Activated CD4-positive, alpha-beta T cell treated with anti-CD3 and anti-CD28 coated beads for 36 hours (primary cell): ENCODE measurements around the gene PJA1. TPM values are rescaled to one million over a fixed set of nuclear protein-coding genes. Genes with fewer than 3 reads are reported as not detected.

Experiments
- ATAC-seq: fragments of 200-7000 bp; cut with Tn5 transposase; one replicate; pipeline ENCODE4 v1.10.0; 2021; ENCODE audit warnings: mild to moderate bottlenecking, moderate library complexity
- CTCF ChIA-PET: fragments of 350-600 bp; sonication (Branson Sonifier 250); formaldehyde crosslinking; loops from one replicate; lab custom pipeline; 2021; ENCODE audit warnings: antibody characterized with exemption; lab: Charles Lee
- POLR2A ChIA-PET: fragments of 350-600 bp; sonication (Branson Sonifier 250); formaldehyde crosslinking; loops from one replicate; lab custom pipeline; 2021; ENCODE audit warnings: antibody characterized with exemption, inconsistent platforms; lab: Charles Lee
- DNase-seq: peaks from one replicate; pipeline ENCODE4 v3.0.0-alpha.2; 2020
- H3K27ac Mint-ChIP-seq: one replicate; pipeline ENCODE4 v1.8.0; 2021; ENCODE audit warnings: mixed read lengths
- H3K27me3 Mint-ChIP-seq: one replicate; pipeline ENCODE4 v1.8.0; 2021; ENCODE audit warnings: mixed read lengths
- H3K36me3 Mint-ChIP-seq: one replicate; pipeline ENCODE4 v1.8.0; 2021; ENCODE audit warnings: low read depth, mixed read lengths
- H3K4me1 Mint-ChIP-seq: one replicate; pipeline ENCODE4 v1.8.0; 2021; ENCODE audit warnings: mixed read lengths
- H3K4me3 Mint-ChIP-seq: one replicate; pipeline ENCODE4 v1.8.0; 2021; ENCODE audit warnings: mild to moderate bottlenecking, moderate library complexity, mixed read lengths
- H3K9me3 Mint-ChIP-seq: one replicate; pipeline ENCODE4 v1.8.0; 2021; ENCODE audit warnings: low read depth, mixed read lengths
- intact Hi-C, 2 experiments: fragments of 100-400 bp; cut with DNase I in 1 of 2; cut with micrococcal nuclease in 1 of 2; formaldehyde crosslinking; loops; one replicate each; pipeline versions ENCODE4 v1.14.2 to v1.15.1; 2022 to 2024; cut with DNase I, micrococcal nuclease
- total RNA-seq, 2 experiments: library from RNA; stranded (reverse); gene quantifications; one replicate each; pipeline ENCODE4 v1.2.3, GENCODE V29; 2021

Gene PJA1
- total RNA-seq, 2 experiments from 2014 or later, result 18.9 to 19.5 TPM

DNA sequence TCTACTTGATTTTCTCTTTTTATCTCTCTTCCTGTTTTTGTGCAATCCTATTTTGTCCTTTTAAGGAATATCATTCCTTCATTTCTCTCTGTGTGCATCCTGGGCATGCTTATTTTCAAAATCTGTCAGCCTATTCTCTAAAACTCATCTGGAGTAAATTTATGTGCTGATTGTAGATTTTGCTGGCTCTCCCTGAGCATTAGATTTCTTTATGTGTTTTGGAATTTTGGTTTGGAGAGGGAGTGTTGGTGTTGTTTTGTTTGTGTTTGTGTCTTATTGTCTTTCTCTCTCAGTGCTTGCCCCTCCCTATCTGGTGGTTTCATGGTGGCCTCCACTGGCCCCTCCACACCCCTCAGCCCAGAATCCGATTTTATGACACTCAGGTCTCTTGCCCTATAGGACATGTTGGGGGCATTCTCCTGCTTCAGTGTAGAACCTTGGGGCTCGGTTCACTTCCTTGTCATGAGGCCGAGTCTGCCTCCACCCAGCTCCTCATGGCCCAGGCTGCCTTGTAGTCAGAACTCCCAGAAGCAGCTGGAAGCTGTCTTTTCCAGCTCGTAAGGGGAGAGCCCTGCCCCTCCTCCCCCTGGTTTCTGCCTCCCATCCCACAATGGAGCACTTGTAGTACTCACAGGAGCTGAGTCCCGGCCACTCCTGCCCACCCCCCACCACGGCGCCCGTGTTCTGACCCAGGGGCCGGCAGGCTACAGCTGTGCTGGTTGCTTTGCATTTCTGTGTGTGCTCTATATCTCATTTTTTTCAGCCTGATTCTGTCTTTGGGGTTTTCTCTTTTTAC lies 24.5 kb upstream of the PJA1 start:
- ChIA-PET CTCF (no interaction called here), POLR2A (no interaction called here)

DNA sequence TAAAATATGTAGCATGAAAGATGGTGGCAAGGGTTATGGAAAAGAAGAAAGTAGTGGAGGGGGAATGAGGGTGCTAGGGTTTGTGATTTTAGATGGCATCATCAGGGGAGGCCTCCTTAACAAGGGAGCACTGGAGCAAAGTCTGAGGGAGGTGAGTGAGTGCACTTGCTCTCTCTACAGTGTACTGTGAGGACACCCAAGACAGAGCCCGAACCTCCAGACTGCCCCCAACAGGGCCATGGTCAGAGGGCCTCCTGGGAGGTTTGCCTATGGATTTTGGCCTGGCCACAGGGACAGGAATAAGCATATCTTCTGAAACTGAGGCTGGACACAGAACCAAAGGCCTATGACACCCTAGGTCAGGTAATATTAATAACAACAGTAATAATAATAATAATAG lies 21.4 kb upstream of the PJA1 start:
- ChIA-PET POLR2A (no interaction called here), CTCF (no interaction called here)
- H3K4me1 Mint-ChIP-seq, result no peaks in the 10 kb centered on the region

More for the DNA sequence above, 24.5 kb upstream of the PJA1 start:
- Mint-ChIP-seq H3K36me3 (no peaks in the 10 kb centered on the region), H3K27me3 (no peaks in the 10 kb centered on the region), H3K27ac (no peak overlapping the region), H3K4me1 (no peaks in the 10 kb centered on the region), H3K9me3 (no peaks in the 10 kb centered on the region), H3K4me3 (no peak overlapping the region)
- intact Hi-C loops, result no loop called here
- no peak for ATAC-seq
- DNase-seq, result no peak

GRCh38 chrX:69185886-69186285 lies 20.6 kb upstream of the PJA1 start:
- POLR2A ChIA-PET, result no interaction called here
- H3K4me1 Mint-ChIP-seq, result no peaks in the 10 kb centered on the region
- H3K36me3 Mint-ChIP-seq, result no peaks in the 10 kb centered on the region
- H3K9me3 Mint-ChIP-seq, result no peaks in the 10 kb centered on the region
- H3K4me3 Mint-ChIP-seq, result no peak overlapping the region
- no peak overlapping the region for H3K27ac Mint-ChIP-seq
- ATAC-seq (no peak), DNase-seq (no peak)
- intact Hi-C loops, result no loop called here
- H3K27me3 Mint-ChIP-seq, result peaks cover 3% of the 10 kb centered on the region
- CTCF ChIA-PET, result no interaction called here

More for the DNA sequence above, 21.4 kb upstream of the PJA1 start:
- no peaks in the 10 kb centered on the region for H3K36me3 Mint-ChIP-seq
- no peak for DNase-seq
- ATAC-seq, result no peak
- no peaks in the 10 kb centered on the region for H3K27me3 Mint-ChIP-seq
- H3K9me3 Mint-ChIP-seq, result no peaks in the 10 kb centered on the region
- intact Hi-C loops, result no loop called here
- no peak overlapping the region for H3K4me3 Mint-ChIP-seq
- no peak overlapping the region for H3K27ac Mint-ChIP-seq

GRCh38 chrX:69185141-69185540 lies 19.9 kb upstream of the PJA1 start:
- Mint-ChIP-seq H3K27ac (no peak overlapping the region), H3K9me3 (no peaks in the 10 kb centered on the region), H3K27me3 (peaks cover 5% of the 10 kb centered on the region), H3K4me3 (no peak overlapping the region), H3K36me3 (no peaks in the 10 kb centered on the region), H3K4me1 (no peaks in the 10 kb centered on the region)
- ChIA-PET CTCF (no interaction called here), POLR2A (no interaction called here)
- ATAC-seq (no peak), DNase-seq (no peak)
- intact Hi-C loops, result no loop called here

DNA sequence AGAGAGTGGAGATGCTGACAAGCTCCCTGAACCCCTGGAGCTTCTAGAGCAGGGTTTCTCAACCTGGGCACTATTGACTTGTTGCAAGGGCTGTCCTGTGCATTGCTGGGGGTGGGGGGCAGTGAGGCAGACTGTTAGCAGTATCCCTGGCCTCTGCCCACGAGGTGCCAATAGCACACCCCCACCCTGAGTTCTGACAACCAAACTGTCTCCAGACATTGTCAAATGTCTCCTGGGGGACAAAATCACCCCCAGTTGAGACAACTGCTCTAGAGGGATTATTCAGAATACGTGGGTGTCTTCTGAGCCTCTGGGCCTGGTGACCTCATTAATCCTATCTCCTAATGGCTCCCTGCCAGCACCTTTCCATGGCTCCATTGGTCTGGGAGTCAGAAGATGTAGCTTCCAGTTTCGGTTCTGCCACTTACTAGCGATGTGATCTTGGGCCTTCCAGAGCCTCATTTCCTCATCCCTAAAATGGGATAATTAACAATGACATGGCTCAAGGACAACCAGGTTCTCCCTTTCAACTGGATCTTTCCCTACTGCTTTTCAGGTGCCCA lies 17.6 kb upstream of the PJA1 start:
- Mint-ChIP-seq H3K27ac (no peak overlapping the region), H3K4me3 (no peak overlapping the region), H3K4me1 (no peaks in the 10 kb centered on the region), H3K36me3 (no peaks in the 10 kb centered on the region), H3K9me3 (no peaks in the 10 kb centered on the region), H3K27me3 (peaks cover 8% of the 10 kb centered on the region)
- ChIA-PET CTCF (no interaction called here), POLR2A (no interaction called here)
- intact Hi-C loops, result no loop called here
- ATAC-seq (no peak), DNase-seq (no peak)

- no peak overlapping the region for H3K4me3 Mint-ChIP-seq
- POLR2A ChIA-PET, result no interaction called here
- ATAC-seq, result no peak
- CTCF ChIA-PET, result interaction anchor here (0.7 kb wide), 1 partner anchor 9 kb away, joined by 4 read pairs; no protein-coding TSS in a partner anchor
- no peak overlapping the region for H3K27ac Mint-ChIP-seq
- intact Hi-C loops, result no loop called here
- H3K9me3 Mint-ChIP-seq, result no peaks in the 10 kb centered on the region
- peaks cover 8% of the 10 kb centered on the region for H3K27me3 Mint-ChIP-seq
- H3K4me1 Mint-ChIP-seq, result no peaks in the 10 kb centered on the region
- no peaks in the 10 kb centered on the region for H3K36me3 Mint-ChIP-seq
- no peak for DNase-seq
Observed at GRCh38 chrX:69179380-69179911, 14.2 kb upstream of the PJA1 start.

DNA sequence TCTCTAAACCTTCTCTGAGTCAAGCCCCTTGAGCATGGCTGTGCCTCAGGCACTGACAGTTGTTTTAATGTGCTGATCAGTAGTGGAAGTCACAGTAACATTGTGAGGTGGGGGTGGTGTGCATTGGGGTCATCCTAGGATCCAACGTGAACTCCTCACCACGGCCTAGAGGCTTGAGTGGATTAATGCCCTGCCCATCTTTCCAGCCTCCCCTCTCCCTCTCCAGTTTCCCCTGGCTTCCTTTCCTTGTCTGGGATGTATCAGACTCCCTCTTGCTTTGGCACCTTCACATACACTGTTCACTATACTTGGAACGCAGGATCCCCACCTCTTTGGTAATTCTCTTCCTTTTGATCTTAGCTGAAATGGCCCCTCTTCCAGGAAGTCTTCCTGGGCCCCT lies 13.3 kb upstream of the PJA1 start:
- POLR2A ChIA-PET, result no interaction called here
- no peak overlapping the region for H3K4me3 Mint-ChIP-seq
- no peaks in the 10 kb centered on the region for H3K9me3 Mint-ChIP-seq
- peaks cover 8% of the 10 kb centered on the region for H3K27me3 Mint-ChIP-seq
- no peaks in the 10 kb centered on the region for H3K4me1 Mint-ChIP-seq
- ATAC-seq, result no peak
- no peak for DNase-seq
- CTCF ChIA-PET, result no interaction called here
- intact Hi-C loops, result no loop called here
- H3K36me3 Mint-ChIP-seq, result no peaks in the 10 kb centered on the region
- H3K27ac Mint-ChIP-seq, result no peak overlapping the region

DNA sequence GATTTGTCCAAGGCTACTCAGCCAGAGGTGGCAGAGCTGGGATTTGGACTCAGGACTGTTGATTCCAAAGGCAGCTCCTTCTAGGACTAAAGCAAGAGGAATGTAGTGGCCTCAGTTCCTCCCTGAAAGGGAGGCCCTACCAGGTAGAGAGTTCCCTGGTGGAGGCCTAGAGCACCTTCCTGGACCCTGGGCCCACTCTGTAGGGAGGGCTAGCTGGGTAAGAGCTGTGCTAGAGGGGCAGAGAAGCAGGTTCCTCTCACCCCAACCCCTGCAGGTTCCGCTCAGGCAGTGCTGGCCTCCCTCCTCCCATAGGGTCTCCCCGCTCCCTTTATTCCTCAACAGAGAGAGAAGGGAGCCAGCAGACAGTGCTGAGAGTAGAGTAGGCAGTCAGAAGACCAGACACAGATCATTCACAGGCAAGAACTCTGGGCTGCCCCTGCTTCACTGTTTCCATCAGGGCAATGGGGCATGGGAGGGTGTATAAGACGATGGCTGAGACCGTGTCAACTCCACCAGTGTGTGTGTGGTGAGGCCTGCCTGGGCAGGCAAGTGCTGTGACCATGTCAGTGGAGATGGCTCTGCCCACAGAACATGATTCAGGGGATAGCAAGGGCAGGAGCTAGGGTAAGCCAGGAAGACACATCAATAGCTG lies 12.4 kb upstream of the PJA1 start:
- intact Hi-C loops, result no loop called here
- POLR2A ChIA-PET, result no interaction called here
- Mint-ChIP-seq H3K27me3 (peaks cover 8% of the 10 kb centered on the region), H3K9me3 (no peaks in the 10 kb centered on the region), H3K4me3 (no peak overlapping the region), H3K27ac (no peak overlapping the region), H3K4me1 (no peaks in the 10 kb centered on the region), H3K36me3 (no peaks in the 10 kb centered on the region)
- no peak for DNase-seq
- CTCF ChIA-PET, result interaction anchor here (0.7 kb wide), 1 partner anchor 19 kb away, joined by 3 read pairs; no protein-coding TSS in a partner anchor
- ATAC-seq, result no peak

- DNase-seq (no peak), ATAC-seq (no peak)
- Mint-ChIP-seq H3K27ac (no peak overlapping the region), H3K4me3 (no peak overlapping the region), H3K9me3 (no peaks in the 10 kb centered on the region), H3K4me1 (no peaks in the 10 kb centered on the region), H3K27me3 (peaks cover 5% of the 10 kb centered on the region), H3K36me3 (no peaks in the 10 kb centered on the region)
- ChIA-PET CTCF (no interaction called here), POLR2A (no interaction called here)
- intact Hi-C loops, result no loop called here
Observed at GRCh38 chrX:69176053-69176452, 10.8 kb upstream of the PJA1 start.

DNA sequence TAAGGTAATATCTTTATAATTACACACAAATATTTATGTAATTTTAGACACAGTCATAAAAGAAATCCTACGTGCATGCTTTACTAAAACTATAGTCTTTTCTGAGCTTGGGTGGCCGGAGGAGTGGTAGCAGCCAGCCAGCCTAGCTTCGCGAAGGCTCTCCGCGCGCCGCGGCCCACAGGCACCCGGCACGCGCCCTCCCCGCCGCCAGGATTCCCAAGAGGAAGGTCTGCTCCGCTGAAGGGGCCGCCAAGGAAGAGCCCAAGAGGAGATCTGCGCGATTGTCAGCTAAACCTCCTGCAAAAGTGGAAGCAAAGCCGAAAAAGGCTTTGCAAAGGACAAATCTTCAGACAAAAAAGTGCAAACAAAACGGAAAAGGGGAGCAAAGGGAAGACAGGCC lies 8.7 kb upstream of the PJA1 start:
- no peaks in the 10 kb centered on the region for H3K27me3 Mint-ChIP-seq
- no peak for DNase-seq
- H3K4me3 Mint-ChIP-seq, result no peak overlapping the region
- POLR2A ChIA-PET, result no interaction called here
- CTCF ChIA-PET, result interaction anchor here (0.7 kb wide), 1 partner anchor 1024 kb away, joined by 3 read pairs; no protein-coding TSS in a partner anchor
- no peak for ATAC-seq
- H3K9me3 Mint-ChIP-seq, result no peaks in the 10 kb centered on the region
- H3K36me3 Mint-ChIP-seq, result no peaks in the 10 kb centered on the region
- H3K4me1 Mint-ChIP-seq, result no peaks in the 10 kb centered on the region
- no peak overlapping the region for H3K27ac Mint-ChIP-seq
- intact Hi-C loops, result no loop called here

DNA sequence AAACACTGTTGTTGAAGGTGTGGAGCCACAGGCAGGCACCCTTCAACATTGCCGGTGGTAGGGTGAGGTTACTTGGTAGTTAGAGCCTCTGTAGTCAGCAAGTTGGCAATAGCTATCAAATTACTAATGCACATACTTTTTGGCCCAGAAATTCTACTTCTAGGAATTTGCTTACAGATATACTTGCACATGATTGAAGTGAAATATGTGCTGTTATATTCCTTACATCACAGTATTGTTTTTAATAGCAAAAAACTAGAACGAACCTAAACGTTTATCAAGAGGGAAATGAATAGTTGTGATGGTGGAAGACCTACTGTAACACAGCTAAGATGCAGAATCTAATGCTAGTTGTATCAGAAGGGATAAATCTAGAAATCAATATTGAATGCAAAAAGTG lies 7.7 kb upstream of the PJA1 start:
- DNase-seq (no peak), ATAC-seq (no peak)
- H3K27me3 Mint-ChIP-seq, result no peaks in the 10 kb centered on the region
- POLR2A ChIA-PET, result no interaction called here
- no peak overlapping the region for H3K27ac Mint-ChIP-seq
- no peak overlapping the region for H3K4me3 Mint-ChIP-seq
- intact Hi-C loops, result no loop called here
- no peaks in the 10 kb centered on the region for H3K36me3 Mint-ChIP-seq
- no peaks in the 10 kb centered on the region for H3K9me3 Mint-ChIP-seq
- H3K4me1 Mint-ChIP-seq, result no peaks in the 10 kb centered on the region
- CTCF ChIA-PET, result interaction anchor here (1.0 kb wide), 1 partner anchor 345 kb away, joined by 4 read pairs; no protein-coding TSS in a partner anchor
